Cardiac muscle cell (in vitro differentiated cells and primary cell): ENCODE measurements around the gene RNF26. TPM values are rescaled to one million over a fixed set of nuclear protein-coding genes. Genes with fewer than 3 reads are reported as not detected.

ENCODE experiments used
- DNase-seq, 2 donors: peaks; one replicate each; pipeline versions ENCODE4 v3.0.0 to v3.0.0-alpha.2; 2010 to 2017; ENCODE audit warnings: low read depth in 1 of 2, low spot score in 1 of 2
- H3K27ac ChIP-seq: fragments of 200-600 bp; sonication (generic); 2 replicates; pipeline ENCODE4 v1.5.1; 2016
- H3K27me3 ChIP-seq: fragments of 200-600 bp; sonication (generic); 2 replicates; pipeline ENCODE4 v1.6.0; 2016; ENCODE audit warnings: control low read depth
- H3K36me3 ChIP-seq: fragments of 200-600 bp; sonication (generic); 2 replicates; pipeline ENCODE4 v1.5.1; 2016; ENCODE audit warnings: control low read depth
- H3K4me1 ChIP-seq: fragments of 200-600 bp; sonication (generic); 2 replicates; pipeline ENCODE4 v1.8.1; 2017; ENCODE audit warnings: low read depth, mild to moderate bottlenecking, mixed run types
- H3K4me3 ChIP-seq: fragments of 200-600 bp; sonication (generic); 2 replicates; pipeline ENCODE4 v1.5.1; 2016; ENCODE audit warnings: mild to moderate bottlenecking
- H3K9me3 ChIP-seq: fragments of 200-600 bp; sonication (generic); 2 replicates; pipeline ENCODE4 v1.5.1; 2017; ENCODE audit warnings: low read depth, mild to moderate bottlenecking, control low read depth
- CTCF ChIP-seq: IDR thresholded peaks from 2 replicates; pipeline ENCODE4 v1.5.1; 2012; ENCODE audit warnings: low read depth, mild to moderate bottlenecking, low read length
- polyA plus RNA-seq: library from polyadenylated mRNA; unstranded; fragments of >200 nt; fragmentation: Nextera tagmentation; extraction: Ambion mirVana; gene quantifications from 2 replicates; pipeline ENCODE4 v1.2.1, GENCODE V29; 2016
- total RNA-seq: library from RNA; depleted of rRNA; stranded (reverse); fragments of >200 nt; gene quantifications from 2 replicates; pipeline ENCODE4 v1.2.3, GENCODE V29; 2016

The RNF26 gene
- total and polyA plus RNA-seq, 2 experiments from 2014 or later: 18.6 to 45.6 TPM

DNA sequence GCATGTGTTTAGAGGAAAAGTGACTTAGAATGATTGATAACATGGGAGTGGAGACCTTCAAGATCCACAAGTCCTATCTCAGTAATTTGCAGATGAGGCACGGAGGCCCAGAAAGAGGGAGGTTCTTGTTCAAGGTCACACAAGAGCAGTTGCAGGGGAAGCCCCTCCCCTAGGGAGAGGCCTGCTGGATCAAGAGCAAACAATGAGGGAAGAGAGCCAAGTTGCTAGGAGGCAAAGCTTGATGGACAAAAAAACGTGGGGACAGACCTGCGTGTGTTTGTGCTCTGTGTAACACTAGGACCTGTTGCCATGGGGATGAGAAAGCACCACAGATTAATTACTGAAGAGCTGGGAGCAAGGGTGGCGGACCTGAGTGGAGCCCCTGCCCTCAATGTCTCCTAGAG, 18.5 kb downstream of the RNF26 start:
- no peak overlapping the region for H3K4me3 ChIP-seq
- no peaks in the 10 kb centered on the region for H3K27me3 ChIP-seq
- H3K36me3 ChIP-seq: peaks cover 18% of the 10 kb centered on the region
- peaks cover 33% of the 10 kb centered on the region for H3K4me1 ChIP-seq
- H3K9me3 ChIP-seq: no peaks in the 10 kb centered on the region
- peak; percentile 64 to 67 for DNase-seq
- no peak for TF ChIP-seq CTCF
- peak overlapping the region; percentile 62 for H3K27ac ChIP-seq

DNA sequence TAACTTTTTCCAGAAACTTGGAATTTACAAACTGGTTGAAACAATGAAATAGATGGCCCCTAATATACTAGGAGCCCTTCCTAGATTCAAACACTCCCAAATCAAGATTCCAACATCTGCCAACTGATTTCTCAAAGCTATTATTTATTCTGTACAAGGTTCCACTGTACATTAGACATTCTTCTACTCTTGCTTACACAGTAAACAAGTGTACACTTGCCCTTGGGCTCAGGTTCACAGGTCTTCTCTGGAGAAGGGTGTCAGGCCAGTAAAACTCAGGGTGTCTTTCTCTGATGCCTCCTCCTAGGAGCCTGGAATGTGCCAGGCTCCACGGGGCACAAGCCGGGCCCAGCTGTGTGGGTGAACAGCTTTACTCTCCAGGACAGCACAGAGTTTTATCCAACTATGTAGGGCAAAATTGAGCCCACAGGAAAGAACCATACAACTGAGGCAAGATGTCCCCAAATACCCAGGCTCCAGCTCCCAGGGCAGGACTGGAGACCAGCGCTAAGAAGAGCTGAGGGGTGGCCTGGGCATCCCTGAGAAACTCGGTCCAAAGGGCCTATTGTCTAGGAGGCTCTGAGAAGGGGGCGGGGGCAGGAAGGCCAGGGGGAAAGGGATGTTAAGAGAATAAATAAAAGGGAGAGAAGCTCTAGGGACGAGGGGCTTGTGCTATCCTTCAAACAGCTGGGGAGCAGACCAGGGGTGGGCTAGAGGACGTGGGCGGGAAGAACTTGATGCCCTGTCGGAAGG, 20.9 kb downstream of the RNF26 start:
- no peak overlapping the region for H3K4me3 ChIP-seq
- DNase-seq: no peak
- TF ChIP-seq CTCF: no peak
- no peaks in the 10 kb centered on the region for H3K27me3 ChIP-seq
- H3K36me3 ChIP-seq: peaks cover 36% of the 10 kb centered on the region
- H3K4me1 ChIP-seq: peaks cover 40% of the 10 kb centered on the region
- H3K9me3 ChIP-seq: no peaks in the 10 kb centered on the region
- no peak overlapping the region for H3K27ac ChIP-seq

DNA sequence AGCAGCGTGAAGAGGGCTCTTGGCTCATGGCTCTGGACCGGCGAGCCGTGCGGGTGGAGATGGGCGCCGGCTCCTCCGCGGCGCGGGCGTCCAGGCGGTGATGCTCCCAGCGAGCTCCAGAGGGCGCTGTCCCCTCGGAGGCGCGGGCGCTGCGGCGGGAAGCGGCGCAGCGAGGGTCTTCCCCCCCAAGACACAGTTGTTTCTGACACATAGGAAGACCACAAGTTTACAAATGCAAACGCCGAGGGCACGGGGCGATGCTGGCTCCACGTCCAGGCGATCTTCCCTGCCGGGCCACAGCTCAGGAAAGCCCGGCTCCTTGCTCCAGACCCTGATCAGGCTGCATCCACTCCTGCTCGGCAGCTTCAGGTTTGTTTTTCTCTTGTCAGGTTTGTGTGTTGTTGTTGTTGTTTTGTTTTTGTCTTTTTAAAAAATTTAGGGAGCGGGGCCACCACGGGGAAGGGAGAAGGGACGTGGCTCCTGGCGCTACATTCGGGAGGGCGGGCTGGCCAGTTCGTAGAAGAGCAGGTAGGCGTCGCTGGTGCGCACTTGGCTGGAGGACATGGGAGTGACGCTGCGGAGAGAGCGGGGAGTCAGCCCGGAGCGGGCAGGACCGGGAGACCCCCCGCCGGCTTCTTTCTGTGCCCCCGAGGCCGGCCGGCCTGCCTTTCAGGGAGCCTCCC, 22.2 kb downstream of the RNF26 start:
- H3K9me3 ChIP-seq: no peaks in the 10 kb centered on the region
- peak overlapping the region; percentile 71 for H3K27ac ChIP-seq
- no peak overlapping the region for H3K4me3 ChIP-seq
- peaks cover 36% of the 10 kb centered on the region for H3K36me3 ChIP-seq
- H3K4me1 ChIP-seq: peaks cover 46% of the 10 kb centered on the region
- H3K27me3 ChIP-seq: no peaks in the 10 kb centered on the region
- peak; percentile 75 for TF ChIP-seq CTCF
- DNase-seq: peak; percentile 80 to 91

- Histone ChIP-seq H3K27ac (peak overlapping the region; percentile 71), H3K9me3 (no peaks in the 10 kb centered on the region), H3K4me3 (no peak overlapping the region), H3K27me3 (no peaks in the 10 kb centered on the region), H3K4me1 (peaks cover 46% of the 10 kb centered on the region), H3K36me3 (peaks cover 36% of the 10 kb centered on the region)
- no peak for TF ChIP-seq CTCF
- no peak for DNase-seq
Measured at GRCh38 chr11:119357074-119357473, 22.7 kb downstream of the RNF26 start.

- no peak overlapping the region for H3K4me3 ChIP-seq
- no peak for DNase-seq
- H3K9me3 ChIP-seq: no peaks in the 10 kb centered on the region
- peaks cover 40% of the 10 kb centered on the region for H3K4me1 ChIP-seq
- peak overlapping the region; percentile 98 for H3K27ac ChIP-seq
- peaks cover 34% of the 10 kb centered on the region for H3K36me3 ChIP-seq
- TF ChIP-seq CTCF: no peak
- H3K27me3 ChIP-seq: no peaks in the 10 kb centered on the region
Measured at GRCh38 chr11:119359365-119360214, 25.3 kb downstream of the RNF26 start.
